NT2/D1 (cell line): Measurements from ENCODE around the gene ESCO1.
"Not testable (repeated sequence)": the region's sequence is repeated elsewhere in the genome, so short reads cannot be mapped to it uniquely, and the experiment has no call there.

Source experiments
- DNase-seq: peaks from one replicate; pipeline ENCODE4 v3.0.0-alpha.2; 2011; ENCODE audit warnings: low read depth, low spot score
- H3K27me3 ChIP-seq: 2 replicates; pipeline ENCODE4 v1.6.0; 2011; ENCODE audit warnings: mild to moderate bottlenecking; ENCODE audit not compliant: insufficient read length, insufficient read depth
- H3K36me3 ChIP-seq: 2 replicates; pipeline ENCODE4 v1.6.1; 2011; ENCODE audit warnings: mild to moderate bottlenecking, low read length, mixed read lengths; ENCODE audit not compliant: insufficient read depth, insufficient read length
- H3K4me1 ChIP-seq: 2 replicates; pipeline ENCODE4 v1.5.1; 2011; ENCODE audit not compliant: insufficient read depth, insufficient read length
- H3K4me3 ChIP-seq: 2 replicates; pipeline ENCODE4 v1.5.1; 2011; ENCODE audit warnings: low read depth; ENCODE audit not compliant: insufficient read length
- H3K9ac ChIP-seq: 2 replicates; pipeline ENCODE4 v1.6.0; 2011; ENCODE audit warnings: low read depth; ENCODE audit not compliant: insufficient read length
- H3K9me3 ChIP-seq: 2 replicates; pipeline ENCODE4 v1.5.1; 2011; ENCODE audit warnings: mild to moderate bottlenecking, low read length; ENCODE audit not compliant: insufficient read depth
- SUZ12 ChIP-seq: IDR thresholded peaks from 2 replicates; pipeline ENCODE4 v1.6.1; 2011; ENCODE audit not compliant: insufficient read length, insufficient read depth; ENCODE audit errors: extremely low read depth
- YY1 ChIP-seq: IDR thresholded peaks from 2 replicates; pipeline ENCODE4 v1.6.1; 2011; ENCODE audit not compliant: insufficient read length, insufficient read depth
- ZNF274 ChIP-seq: IDR thresholded peaks from 2 replicates; pipeline ENCODE4 v1.6.1; 2011; ENCODE audit warnings: mild to moderate bottlenecking, low read depth, low read length

The ESCO1 gene

GRCh38 chr18:21600526-21601410 lies at the start of gene ESCO1:
ESCO1 (minus strand) TSS chr18:21600704; CDS start chr18:21574843, 25,861 bp downstream.
- H3K27me3 ChIP-seq, result no peaks in the 10 kb centered on the region
- TF ChIP-seq SUZ12 (no peak), YY1 (peak; percentile 67)
- no peaks in the 10 kb centered on the region for H3K36me3 ChIP-seq
- no peaks in the 10 kb centered on the region for H3K9me3 ChIP-seq
- DNase-seq, result peak; percentile 90
- peak within 1 kb of the TSS; percentile 96 for H3K4me3 ChIP-seq
- H3K4me1 ChIP-seq, result no peaks in the 10 kb centered on the region
- H3K9ac ChIP-seq, result peak within 1 kb of the TSS; percentile 99

GRCh38 chr18:21640375-21640774 lies 39.9 kb upstream of the ESCO1 start:
- not testable (repeated sequence) for H3K27me3 ChIP-seq, H3K9me3 ChIP-seq, H3K36me3 ChIP-seq, H3K4me1 ChIP-seq, H3K4me3 ChIP-seq, DNase-seq, H3K9ac ChIP-seq

- no peaks in the 10 kb centered on the region for H3K27me3 ChIP-seq
- no peaks in the 10 kb centered on the region for H3K9me3 ChIP-seq
- no peaks in the 10 kb centered on the region for H3K4me1 ChIP-seq
- H3K36me3 ChIP-seq, result peaks cover 12% of the 10 kb centered on the region
- no peak for DNase-seq
- no peak for TF ChIP-seq ZNF274
- no peak for TF ChIP-seq YY1
- no peak for TF ChIP-seq SUZ12
- no peak overlapping the region for H3K9ac ChIP-seq
- no peak overlapping the region for H3K4me3 ChIP-seq
These were observed 38.3 kb upstream of the ESCO1 start for GRCh38 chr18:21638822-21639221.

- DNase-seq, result no peak
- TF ChIP-seq YY1, result no peak
- TF ChIP-seq SUZ12, result no peak
- no peak for TF ChIP-seq ZNF274
- Histone ChIP-seq H3K9me3 (no peaks in the 10 kb centered on the region), H3K27me3 (no peaks in the 10 kb centered on the region), H3K4me1 (no peaks in the 10 kb centered on the region), H3K4me3 (no peak overlapping the region), H3K9ac (no peak overlapping the region), H3K36me3 (peaks cover 19% of the 10 kb centered on the region)
These were observed 36.3 kb upstream of the ESCO1 start for GRCh38 chr18:21636769-21637168.

GRCh38 chr18:21634588-21635199 lies 34.2 kb upstream of the ESCO1 start:
- no peaks in the 10 kb centered on the region for H3K27me3 ChIP-seq
- TF ChIP-seq ZNF274 (no peak), YY1 (no peak), SUZ12 (no peak)
- H3K4me1 ChIP-seq, result no peaks in the 10 kb centered on the region
- H3K36me3 ChIP-seq, result peaks cover 39% of the 10 kb centered on the region
- DNase-seq, result no peak
- H3K4me3 ChIP-seq, result no peak overlapping the region
- H3K9ac ChIP-seq, result no peak overlapping the region
- no peaks in the 10 kb centered on the region for H3K9me3 ChIP-seq

- TF ChIP-seq YY1 (no peak), ZNF274 (no peak), SUZ12 (no peak)
- H3K4me3 ChIP-seq, result no peak overlapping the region
- H3K9me3 ChIP-seq, result no peaks in the 10 kb centered on the region
- H3K4me1 ChIP-seq, result no peaks in the 10 kb centered on the region
- H3K27me3 ChIP-seq, result no peaks in the 10 kb centered on the region
- peaks cover 62% of the 10 kb centered on the region for H3K36me3 ChIP-seq
- no peak overlapping the region for H3K9ac ChIP-seq
- DNase-seq, result no peak
These were observed 31.9 kb upstream of the ESCO1 start for GRCh38 chr18:21632393-21632792.

- Histone ChIP-seq H3K4me3 (no peak overlapping the region), H3K36me3 (peaks cover 70% of the 10 kb centered on the region), H3K4me1 (no peaks in the 10 kb centered on the region), H3K27me3 (no peaks in the 10 kb centered on the region), H3K9me3 (no peaks in the 10 kb centered on the region), H3K9ac (no peak overlapping the region)
- no peak for DNase-seq
- TF ChIP-seq SUZ12 (no peak), YY1 (no peak), ZNF274 (no peak)
These were observed 28.8 kb upstream of the ESCO1 start for GRCh38 chr18:21629089-21629832.

GRCh38 chr18:21621640-21622039 lies 21.1 kb upstream of the ESCO1 start:
- H3K9me3 ChIP-seq, result not testable (repeated sequence)

More at GRCh38 chr18:21621640-21622039, 21.1 kb upstream of the ESCO1 start:
- H3K36me3 ChIP-seq, result peaks cover 57% of the 10 kb centered on the region
- not testable (repeated sequence) for H3K4me1 ChIP-seq, H3K27me3 ChIP-seq, DNase-seq, H3K9ac ChIP-seq, H3K4me3 ChIP-seq
